HTR-8/SVneo (cell line): Measurements from ENCODE around the gene FKBP2.
A peak's percentile ranks its signal among the peaks of the same experiment; 100 is the strongest.

Experiments used
- DNase-seq: peaks from one replicate; pipeline ENCODE4 v3.0.0; 2011; ENCODE audit warnings: low spot score, mixed read lengths; ENCODE audit not compliant: insufficient read length
- FAIRE-seq: peaks from 2 replicates; lab custom pipeline; 2011; peaks lifted over from hg19 to GRCh38; lab: Jason Lieb, UNC

Gene FKBP2

GRCh38 chr11:64260147-64260708 is 19.3 kb downstream of the FKBP2 start:
- no peak for FAIRE-seq
- DNase-seq: no peak

- FAIRE-seq (no peak), DNase-seq (no peak)
Observed at GRCh38 chr11:64261556-64262080, 20.7 kb downstream of the FKBP2 start.

- FAIRE-seq (no peak), DNase-seq (no peak)
Observed at GRCh38 chr11:64262271-64263002, 21.5 kb downstream of the FKBP2 start.

- no peak for FAIRE-seq
- no peak for DNase-seq
Observed at GRCh38 chr11:64263021-64263946, 22.4 kb downstream of the FKBP2 start.

GRCh38 chr11:64263947-64264317 is 23.0 kb downstream of the FKBP2 start:
- no peak for FAIRE-seq
- no peak for DNase-seq

GRCh38 chr11:64264371-64264852 is 23.5 kb downstream of the FKBP2 start:
- FAIRE-seq (no peak), DNase-seq (no peak)

GRCh38 chr11:64265176-64266160 is 24.6 kb downstream of the FKBP2 start:
- DNase-seq (no peak), FAIRE-seq (no peak)

GRCh38 chr11:64266339-64266738 is 25.4 kb downstream of the FKBP2 start:
- FAIRE-seq (no peak), DNase-seq (no peak)

GRCh38 chr11:64267207-64267945 is 26.5 kb downstream of the FKBP2 start:
- FAIRE-seq: no peak
- no peak for DNase-seq

GRCh38 chr11:64268025-64268892 is 27.4 kb downstream of the FKBP2 start:
- DNase-seq: peak; percentile 7

GRCh38 chr11:64268893-64269539 is 28.1 kb downstream of the FKBP2 start:
- peak; percentile 18 for DNase-seq
- no peak for FAIRE-seq

More at GRCh38 chr11:64268025-64268892, 27.4 kb downstream of the FKBP2 start:
- FAIRE-seq: no peak

- FAIRE-seq: no peak
- DNase-seq: peak; percentile 92
Observed at GRCh38 chr11:64269540-64270220, 28.8 kb downstream of the FKBP2 start.

- FAIRE-seq (no peak), DNase-seq (no peak)
Observed at GRCh38 chr11:64275031-64275800, 34.3 kb downstream of the FKBP2 start.

GRCh38 chr11:64275841-64276240 is 34.9 kb downstream of the FKBP2 start:
- no peak for FAIRE-seq
- no peak for DNase-seq

GRCh38 chr11:64276653-64277431 is 35.9 kb downstream of the FKBP2 start:
- no peak for FAIRE-seq
- peak; percentile 23 for DNase-seq
